Spleen (tissue), 7 donors: ENCODE measurements around the gene RGPD8.

Source experiments
- CTCF ChIP-seq, 11 experiments: fragments of 200-600 bp in 7 of 11; fragments of 450-650 bp in 4 of 11; sonication (generic) in 4 of 11; IDR thresholded peaks in 8 of 11; conservative IDR thresholded peaks in 3 of 11; 1 replicate in 7 of 11; 2 replicates in 4 of 11; pipeline versions ENCODE4 v1.4.0 to v1.8.0; 2016 to 2021; ENCODE audit warnings: antibody characterized with exemption in 11 of 11, inconsistent platforms in 4 of 11, mild to moderate bottlenecking in 1 of 11
- POLR2A ChIP-seq, 3 donors: fragments of 450-650 bp; IDR thresholded peaks; one replicate each; pipeline ENCODE4 v1.5.1; 2017; ENCODE audit warnings: antibody characterized with exemption in 3 of 3, mild to moderate bottlenecking in 1 of 3
- POLR2AphosphoS5 ChIP-seq, 3 donors: sonication (generic); formaldehyde crosslinking; IDR thresholded peaks; one replicate each; pipeline ENCODE4 v1.5.1; 2017; ENCODE audit warnings: antibody characterized with exemption in 3 of 3
- donor health status: DM: no; HTN: no; CAD: no; lungs with moderate emphysema.
- donor health status: DM: no; HTN: no; CAD: no.
- donor health status: DM: no; HTN: no; CAD: no.

GRCh38 chr2:112451317-112451716 is 17.9 kb upstream of the RGPD8 start:
- TF ChIP-seq CTCF (IDR thresholded peaks at IDR 0.05 in 8 of 11, conservative IDR thresholded peaks at IDR 0.05 in 3 of 11) (no peak), POLR2A (IDR thresholded peaks at IDR 0.05) (no peak), POLR2AphosphoS5 (IDR thresholded peaks at IDR 0.05) (no peak)
